GM23248 (cell line): Measurements from ENCODE around the gene SLC35A1. TPM values are rescaled to one million over a fixed set of nuclear protein-coding genes. Genes with fewer than 3 reads are reported as not detected.

ENCODE experiments used
- DNase-seq: peaks from one replicate; pipeline ENCODE4 v3.0.0-alpha.2; 2015
- H2AFZ ChIP-seq: fragments of 200-600 bp; sonication (generic); 2 replicates; pipeline ENCODE4 v1.6.1; 2016; ENCODE audit warnings: antibody characterized with exemption
- H3F3A ChIP-seq: fragments of 200-600 bp; sonication (generic); 2 replicates; pipeline ENCODE4 v1.6.1; 2016; ENCODE audit warnings: mild to moderate bottlenecking, antibody characterized with exemption, mixed run types; ENCODE audit not compliant: insufficient read depth
- H3K27ac ChIP-seq: fragments of 200-600 bp; sonication (generic); 2 replicates; pipeline ENCODE4 v1.5.1; 2016; ENCODE audit warnings: mild to moderate bottlenecking
- H3K27me3 ChIP-seq: fragments of 200-600 bp; sonication (generic); replicated peaks from 2 replicates; pipeline ENCODE4 v1.6.1; 2016; ENCODE audit warnings: mild to moderate bottlenecking; ENCODE audit not compliant: insufficient read depth
- H3K36me3 ChIP-seq: fragments of 200-600 bp; sonication (generic); 2 replicates; pipeline ENCODE4 v1.6.1; 2016; ENCODE audit warnings: low read depth, mild to moderate bottlenecking
- H3K4me1 ChIP-seq: fragments of 200-600 bp; sonication (generic); 2 replicates; pipeline ENCODE4 v1.6.1; 2016; ENCODE audit warnings: mild to moderate bottlenecking; ENCODE audit not compliant: insufficient read depth
- H3K4me2 ChIP-seq: fragments of 200-600 bp; sonication (generic); one replicate; pipeline ENCODE4 v1.6.1; 2016; ENCODE audit warnings: mild to moderate bottlenecking; ENCODE audit not compliant: unreplicated experiment
- H3K4me3 ChIP-seq: fragments of 200-600 bp; sonication (generic); 2 replicates; pipeline ENCODE4 v1.5.1; 2016; ENCODE audit warnings: mild to moderate bottlenecking
- H3K79me2 ChIP-seq: fragments of 200-600 bp; sonication (generic); 2 replicates; pipeline ENCODE4 v1.6.1; 2016; ENCODE audit warnings: mild to moderate bottlenecking; ENCODE audit not compliant: insufficient read depth
- H3K9ac ChIP-seq: fragments of 200-600 bp; sonication (generic); 2 replicates; pipeline ENCODE4 v1.6.1; 2016; ENCODE audit warnings: mild to moderate bottlenecking
- H3K9me2 ChIP-seq: fragments of 200-600 bp; sonication (generic); 2 replicates; pipeline ENCODE4 v1.6.1; 2016; ENCODE audit warnings: mixed run types, mild to moderate bottlenecking, moderate library complexity; ENCODE audit not compliant: insufficient read depth
- H3K9me3 ChIP-seq: fragments of 200-600 bp; sonication (generic); one replicate; pipeline ENCODE4 v1.6.1; 2017; ENCODE audit warnings: low read depth
- H4K20me1 ChIP-seq: fragments of 200-600 bp; sonication (generic); 2 replicates; pipeline ENCODE4 v1.6.0; 2016; ENCODE audit not compliant: insufficient read depth
- EZH2 ChIP-seq: fragments of 200-600 bp; sonication (generic); IDR thresholded peaks from 2 replicates; pipeline ENCODE4 v1.6.1; 2018; ENCODE audit warnings: antibody characterized with exemption, mild to moderate bottlenecking; ENCODE audit not compliant: insufficient read depth, poor library complexity, severe bottlenecking
- EZH2phosphoT487 ChIP-seq: fragments of 200-600 bp; sonication (generic); IDR thresholded peaks from 2 replicates; pipeline ENCODE4 v1.6.1; 2018; ENCODE audit warnings: antibody characterized with exemption, moderate library complexity, mild to moderate bottlenecking, low read depth; ENCODE audit not compliant: insufficient read depth
- WGBS, 2 experiments: methylation state at CpG; one replicate each; pipeline ENCODE4 v1.1.6; 2015 to 2017; ENCODE audit warnings: low lambda C conversion rate in 2 of 2, low coverage in 1 of 2; ENCODE audit errors: missing lambda C conversion rate in 2 of 2; 5-methylcytosine and 5-hydroxymethylcytosine counted together
- in situ Hi-C: fragments of 300-500 bp; cut with MboI; formaldehyde crosslinking; loops from 2 replicates; pipeline ENCODE4 v1.15.0; 2020
- polyA plus RNA-seq: library from polyadenylated mRNA; unstranded; fragments of >200 nt; fragmentation: Nextera tagmentation; extraction: Ambion mirVana; gene quantifications from 2 replicates; pipeline ENCODE4 v1.2.1, GENCODE V29; 2016
- total RNA-seq: library from RNA; depleted of rRNA; stranded (reverse); fragments of >200 nt; shearing (Covaris generic); gene quantifications from 2 replicates; pipeline ENCODE4 v1.2.3, GENCODE V29; 2014

Gene SLC35A1
- total and polyA plus RNA-seq, 2 experiments from 2014 or later, result 25.6 to 31.4 TPM

DNA sequence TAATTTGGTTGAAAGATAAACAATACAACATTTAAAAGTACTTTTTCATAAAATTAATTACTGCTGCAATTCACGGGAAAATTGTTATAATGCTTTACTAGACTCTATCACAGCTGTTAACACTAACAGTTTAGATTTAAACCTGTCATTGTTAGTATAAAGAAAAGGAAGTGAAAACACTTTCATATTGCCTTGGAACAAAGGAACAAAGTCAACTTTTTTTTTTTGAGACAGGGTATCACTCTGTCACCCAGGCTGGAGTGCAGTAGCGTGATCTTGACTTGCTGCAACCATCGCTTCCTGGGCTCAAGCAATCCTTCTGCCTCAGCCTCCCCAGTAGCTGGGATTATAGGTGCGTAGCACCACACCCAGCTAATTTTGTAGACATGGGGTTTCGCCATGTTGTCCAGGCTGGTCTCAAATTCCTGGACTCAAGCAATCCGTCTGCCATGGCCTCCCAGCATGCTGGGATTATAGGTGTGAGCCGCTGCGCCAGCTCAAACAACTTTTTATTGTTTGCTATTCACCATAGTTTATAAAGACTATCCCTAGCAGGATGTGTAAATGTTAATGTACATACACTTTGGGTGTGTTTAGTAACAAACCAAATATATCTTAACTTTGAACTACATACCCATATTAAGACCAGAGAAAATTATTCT, 22.1 kb downstream of the SLC35A1 start:
- Histone ChIP-seq H3K4me2 (no peak overlapping the region), H3K9me2 (no peaks in the 10 kb centered on the region), H3K27ac (no peak overlapping the region), H4K20me1 (no peaks in the 10 kb centered on the region), H3K27me3 (no peaks in the 10 kb centered on the region), H3K9me3 (no peaks in the 10 kb centered on the region), H3K36me3 (no peaks in the 10 kb centered on the region; the same call in 1 of the 2 replicates), H2AFZ (no peak overlapping the region), H3K79me2 (no peaks in the 10 kb centered on the region), H3K4me3 (no peak overlapping the region), H3K4me1 (no peaks in the 10 kb centered on the region), H3F3A (no peaks in the 10 kb centered on the region), H3K9ac (no peak overlapping the region)
- in situ Hi-C loops, result no loop called here
- no peak for TF ChIP-seq EZH2
- no peak for TF ChIP-seq EZH2phosphoT487
- no peak for DNase-seq
- 98% methylated on average over 8 of the region's 8 CpGs for WGBS, 2 experiments

DNA sequence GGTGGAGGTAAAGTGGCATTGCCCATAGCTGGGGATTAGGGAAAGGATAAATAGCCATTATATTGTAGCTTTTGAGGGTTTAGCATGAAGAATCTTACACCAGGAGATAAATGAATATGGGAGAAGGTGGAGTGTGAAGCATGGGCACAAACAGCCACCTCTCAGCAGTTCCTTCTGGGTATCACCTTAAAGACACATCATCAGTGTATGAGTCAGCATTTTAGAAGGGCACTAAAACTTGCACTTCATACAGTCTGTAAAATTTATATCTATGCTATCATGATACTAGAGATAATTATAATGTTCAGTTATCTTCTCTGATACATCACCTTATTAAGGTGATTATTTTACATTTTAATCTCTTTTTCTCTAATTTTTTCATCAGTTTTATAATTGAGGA, 25.3 kb downstream of the SLC35A1 start:
- no peak for TF ChIP-seq EZH2
- TF ChIP-seq EZH2phosphoT487, result no peak
- Histone ChIP-seq H2AFZ (no peak overlapping the region), H3K27me3 (no peaks in the 10 kb centered on the region)

DNA sequence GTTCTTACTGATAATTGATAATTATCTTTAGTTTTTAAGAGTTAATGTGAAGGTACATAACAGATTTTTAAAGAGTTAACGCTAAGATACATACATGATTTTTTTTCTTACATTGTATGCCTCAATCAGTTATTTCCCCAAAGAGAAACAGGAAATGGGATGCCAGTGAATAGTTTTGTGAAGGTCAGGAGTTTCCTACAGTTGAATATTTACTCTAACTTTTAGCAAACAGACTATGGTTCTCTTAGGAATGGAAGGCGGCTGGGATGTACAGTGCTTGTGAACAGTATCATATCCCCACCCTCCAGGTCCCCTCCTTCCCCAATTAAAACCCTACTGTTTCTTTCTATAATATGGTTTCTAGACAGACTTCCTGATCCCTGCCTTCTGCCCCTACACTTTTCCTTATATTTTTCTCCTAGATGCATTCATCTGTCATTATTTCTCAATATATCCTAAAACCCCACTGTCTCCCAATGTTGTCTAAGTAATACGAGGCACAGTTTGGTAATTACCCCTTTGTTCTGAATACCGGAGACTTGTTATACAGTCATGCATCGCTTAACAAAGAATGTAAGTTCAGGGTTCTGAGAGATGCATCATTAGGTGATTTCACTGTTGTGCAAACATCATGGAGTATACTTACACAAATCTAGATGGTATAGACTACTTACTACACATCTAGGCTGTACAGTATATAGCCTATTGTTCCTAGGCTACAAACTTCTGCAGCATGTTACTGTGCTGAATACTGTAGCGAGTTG, 29.2 kb downstream of the SLC35A1 start:
- TF ChIP-seq EZH2phosphoT487, result no peak
- no peak for TF ChIP-seq EZH2
- Histone ChIP-seq H3K4me1 (no peaks in the 10 kb centered on the region), H3K36me3 (peaks cover 35% of the 10 kb centered on the region; the same call in 1 of the 2 replicates), H4K20me1 (no peaks in the 10 kb centered on the region), H3K27ac (no peak overlapping the region), H3K4me2 (no peak overlapping the region), H3K27me3 (no peaks in the 10 kb centered on the region), H3K9me3 (no peaks in the 10 kb centered on the region), H2AFZ (no peak overlapping the region), H3K9me2 (no peaks in the 10 kb centered on the region), H3F3A (peaks cover 12% of the 10 kb centered on the region; the same call in 1 of the 2 replicates), H3K79me2 (no peaks in the 10 kb centered on the region), H3K9ac (no peak overlapping the region), H3K4me3 (no peak overlapping the region)
- WGBS, 2 experiments, result 96 to 97% methylated on average over 6 of the region's 6 CpGs
- no peak for DNase-seq
- in situ Hi-C loops, result no loop called here

More for the DNA sequence above, 25.3 kb downstream of the SLC35A1 start:
- Histone ChIP-seq H3K4me2 (no peak overlapping the region), H3K4me3 (no peak overlapping the region), H3K9ac (no peak overlapping the region), H3K27ac (no peak overlapping the region), H3K9me3 (no peaks in the 10 kb centered on the region), H3F3A (0 out of 2 replicates have a peak, but pooled peaks cover 8% of the 10 kb centered on the region), H4K20me1 (no peaks in the 10 kb centered on the region), H3K79me2 (no peaks in the 10 kb centered on the region), H3K36me3 (peaks cover 14% of the 10 kb centered on the region; the same call in 1 of the 2 replicates), H3K4me1 (no peaks in the 10 kb centered on the region), H3K9me2 (no peaks in the 10 kb centered on the region)
- DNase-seq, result no peak
- in situ Hi-C loops, result no loop called here

DNA sequence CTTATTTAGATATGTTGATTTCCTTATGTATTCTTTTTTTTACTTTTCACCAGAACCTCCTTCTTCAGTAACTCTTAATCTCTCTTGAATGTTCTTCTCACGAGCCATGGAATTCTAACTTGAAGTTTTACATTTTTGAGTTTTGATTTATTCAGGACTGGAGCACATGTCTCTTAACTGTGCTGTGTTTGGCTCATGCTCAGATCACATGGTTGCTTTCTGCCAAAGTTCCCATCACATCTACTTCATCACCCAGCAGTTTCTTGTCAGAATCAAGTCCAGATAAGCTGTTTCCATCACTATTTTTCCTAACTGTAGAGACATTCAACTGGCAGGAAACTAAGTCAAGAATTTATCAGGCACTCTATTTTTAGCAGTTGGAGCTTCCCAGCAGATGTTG, 31.7 kb downstream of the SLC35A1 start:
- WGBS, 2 experiments, result 27 to 34% methylated on average over 1 of the region's 1 CpG
- in situ Hi-C loops, result no loop called here

More for the DNA sequence above, 31.7 kb downstream of the SLC35A1 start:
- no peaks in the 10 kb centered on the region for H3K27me3 ChIP-seq
- H3K4me2 ChIP-seq, result no peak overlapping the region
- H3F3A ChIP-seq, result peaks cover 23% of the 10 kb centered on the region; the same call in 1 of the 2 replicates
- no peaks in the 10 kb centered on the region for H4K20me1 ChIP-seq
- TF ChIP-seq EZH2phosphoT487, result no peak
- TF ChIP-seq EZH2, result no peak
- no peak for DNase-seq
- H3K79me2 ChIP-seq, result no peaks in the 10 kb centered on the region
- no peaks in the 10 kb centered on the region for H3K9me2 ChIP-seq
- H3K4me1 ChIP-seq, result no peaks in the 10 kb centered on the region
- H3K27ac ChIP-seq, result no peak overlapping the region
- H3K4me3 ChIP-seq, result no peak overlapping the region
- H2AFZ ChIP-seq, result no peak overlapping the region
- no peak overlapping the region for H3K9ac ChIP-seq
- peaks cover 45% of the 10 kb centered on the region; the same call in 1 of the 2 replicates for H3K36me3 ChIP-seq
- no peaks in the 10 kb centered on the region for H3K9me3 ChIP-seq
